H1 (cell line): Measurements from ENCODE around the gene OR52I2. TPM values are rescaled to one million over a fixed set of nuclear protein-coding genes. Genes with fewer than 3 reads are reported as not detected.

Source experiments
- CTCF ChIA-PET: fragments of 300-600 bp; sonication (Branson Sonifier 250); formaldehyde crosslinking; loops from one replicate; lab custom pipeline; 2021; ENCODE audit not compliant: partially characterized antibody; lab: Charles Lee
- POLR2A ChIA-PET: fragments of 300-600 bp; sonication (Branson Sonifier 250); formaldehyde crosslinking; loops from one replicate; lab custom pipeline; 2021; ENCODE audit warnings: inconsistent platforms; ENCODE audit not compliant: partially characterized antibody; lab: Charles Lee
- DNase-seq, 2 experiments: peaks; one replicate each; pipeline versions ENCODE4 v3.0.0 to v3.0.0-alpha.2; 2010 to 2022; ENCODE audit warnings: low spot score in 2 of 2, low read depth in 1 of 2, mixed read lengths in 1 of 2
- FAIRE-seq: peaks from 2 replicates; lab custom pipeline; 2011; peaks lifted over from hg19 to GRCh38; lab: Jason Lieb, UNC
- H2AFZ ChIP-seq: 2 replicates; pipeline ENCODE4 v1.8.1; 2012; ENCODE audit warnings: low read length, inconsistent platforms
- H2AK5ac ChIP-seq: 2 replicates; pipeline ENCODE4 v1.6.1; 2013; ENCODE audit warnings: low read depth, low read length
- H2BK120ac ChIP-seq: replicated peaks from 2 replicates; pipeline ENCODE3; 2013; ENCODE audit warnings: low read depth, low read length, inconsistent platforms
- H2BK12ac ChIP-seq: 2 replicates; pipeline ENCODE4 v1.6.1; 2013; ENCODE audit warnings: low read depth, low read length
- H2BK15ac ChIP-seq: 2 replicates; pipeline ENCODE4 v1.6.1; 2013; ENCODE audit warnings: low read length
- H2BK20ac ChIP-seq: 2 replicates; pipeline ENCODE4 v1.6.1; 2013; ENCODE audit warnings: low read length
- H2BK5ac ChIP-seq: 2 replicates; pipeline ENCODE4 v1.6.1; 2013; ENCODE audit warnings: low read depth, low read length
- H3K14ac ChIP-seq: 2 replicates; pipeline ENCODE4 v1.6.1; 2013; ENCODE audit warnings: inconsistent platforms; ENCODE audit not compliant: insufficient read length
- H3K18ac ChIP-seq: 2 replicates; pipeline ENCODE4 v1.6.1; 2013; ENCODE audit warnings: low read length; ENCODE audit errors: extremely low read depth
- H3K23ac ChIP-seq: 2 replicates; pipeline ENCODE4 v1.6.1; 2013; ENCODE audit warnings: inconsistent platforms; ENCODE audit not compliant: insufficient read length
- H3K23me2 ChIP-seq: 2 replicates; pipeline ENCODE4 v1.6.1; 2013; ENCODE audit warnings: low read depth, low read length
- H3K27ac ChIP-seq: 2 replicates; pipeline ENCODE4 v1.6.1; 2011; ENCODE audit warnings: low read depth, low read length, inconsistent platforms
- H3K27me3 ChIP-seq, 4 experiments: replicated peaks in 1 of 4; 1 replicate in 1 of 4; 2 replicates in 3 of 4; pipeline versions ENCODE4 v1.6.1 to v1.8.1; 2011 to 2013; ENCODE audit warnings: low read length in 3 of 4, mild to moderate bottlenecking in 3 of 4, inconsistent platforms in 2 of 4, mixed read lengths in 2 of 4, moderate library complexity in 1 of 4; ENCODE audit not compliant: control insufficient read depth in 3 of 4, insufficient read depth in 3 of 4; ENCODE audit errors: extremely low read depth in 1 of 4
- H3K36me3 ChIP-seq, 4 experiments: 2 replicates each; pipeline versions ENCODE4 v1.6.1 to v1.8.1; 2011 to 2013; ENCODE audit warnings: mild to moderate bottlenecking in 4 of 4, low read length in 3 of 4, moderate library complexity in 2 of 4, control low read depth in 1 of 4, inconsistent platforms in 1 of 4; ENCODE audit not compliant: insufficient read depth in 4 of 4, control insufficient read depth in 2 of 4
- H3K4ac ChIP-seq: replicated peaks from 2 replicates; pipeline ENCODE3; 2013; ENCODE audit warnings: low read length, low read depth, mixed read lengths, inconsistent platforms; ENCODE audit not compliant: insufficient read length
- H3K4me1 ChIP-seq, 4 experiments: replicated peaks in 1 of 4; 1 replicate in 1 of 4; 2 replicates in 3 of 4; pipeline versions ENCODE4 v1.6.1 to v1.8.1; 2011 to 2013; ENCODE audit warnings: low read length in 3 of 4, inconsistent platforms in 2 of 4, mixed read lengths in 1 of 4; ENCODE audit not compliant: insufficient read depth in 4 of 4, control insufficient read depth in 3 of 4
- H3K4me2 ChIP-seq, 2 experiments: 2 replicates each; pipeline versions ENCODE4 v1.6.1 to v1.8.1; 2011 to 2013; ENCODE audit warnings: low read depth in 2 of 2, low read length in 2 of 2, control low read depth in 1 of 2, inconsistent platforms in 1 of 2, mild to moderate bottlenecking in 1 of 2; ENCODE audit not compliant: insufficient read depth in 1 of 2
- H3K4me3 ChIP-seq, 4 experiments: fragments of 200-600, 300-600 bp in 1 of 4; sonication (generic), shearing (Covaris generic), sonication (Bioruptor Twin) in 1 of 4; 2 replicates each; pipeline versions ENCODE4 v1.5.1 to v1.8.1; 2011 to 2016; ENCODE audit warnings: low read length in 4 of 4, low read depth in 3 of 4, control low read depth in 2 of 4, inconsistent platforms in 2 of 4, mild to moderate bottlenecking in 2 of 4, mixed read lengths in 1 of 4, moderate library complexity in 1 of 4; ENCODE audit not compliant: insufficient read depth in 2 of 4; ENCODE audit errors: extremely low read depth in 1 of 4
- H3K56ac ChIP-seq: replicated peaks from 2 replicates; pipeline ENCODE3; 2013; ENCODE audit warnings: low read depth, mild to moderate bottlenecking, mixed read lengths, low read length, inconsistent platforms; ENCODE audit not compliant: insufficient read length
- H3K79me1 ChIP-seq: 2 replicates; pipeline ENCODE4 v1.6.1; 2013; ENCODE audit warnings: low read depth, low read length, control low read depth
- H3K79me2 ChIP-seq, 2 experiments: 2 replicates each; pipeline versions ENCODE4 v1.6.1 to v1.8.1; 2012 to 2013; ENCODE audit warnings: low read length in 2 of 2, mild to moderate bottlenecking in 2 of 2, inconsistent platforms in 1 of 2; ENCODE audit not compliant: insufficient read depth in 2 of 2, control insufficient read depth in 1 of 2
- H3K9ac ChIP-seq, 4 experiments: replicated peaks in 1 of 4; 1 replicate in 1 of 4; 2 replicates in 3 of 4; pipeline versions ENCODE4 v1.6.1 to v1.8.1; 2011 to 2013; ENCODE audit warnings: low read depth in 3 of 4, low read length in 3 of 4, control low read depth in 2 of 4, mild to moderate bottlenecking in 2 of 4, moderate library complexity in 2 of 4, inconsistent platforms in 1 of 4; ENCODE audit errors: extremely low read depth in 1 of 4
- H3K9me3 ChIP-seq, 2 experiments: 2 replicates each; pipeline versions ENCODE4 v1.6.1 to v1.8.1; 2012 to 2013; ENCODE audit warnings: mild to moderate bottlenecking in 2 of 2, moderate library complexity in 2 of 2, control low read depth in 1 of 2, inconsistent platforms in 1 of 2, low read depth in 1 of 2, low read length in 1 of 2, mixed read lengths in 1 of 2; ENCODE audit not compliant: insufficient read depth in 2 of 2
- H4K20me1 ChIP-seq, 2 experiments: replicated peaks in 1 of 2; 2 replicates each; pipeline versions ENCODE3 to v1.8.1; 2011 to 2013; ENCODE audit warnings: inconsistent platforms in 2 of 2, low read length in 2 of 2, mild to moderate bottlenecking in 1 of 2; ENCODE audit not compliant: insufficient read depth in 2 of 2, control insufficient read depth in 1 of 2
- H4K5ac ChIP-seq: 2 replicates; pipeline ENCODE4 v1.6.1; 2013; ENCODE audit warnings: low read length, low read depth, mixed read lengths, inconsistent platforms; ENCODE audit not compliant: insufficient read length
- H4K8ac ChIP-seq: 2 replicates; pipeline ENCODE4 v1.8.0; 2013; ENCODE audit warnings: mild to moderate bottlenecking, moderate library complexity, low read length, inconsistent platforms; ENCODE audit not compliant: insufficient read depth; ENCODE audit errors: extremely low read depth
- H4K91ac ChIP-seq: replicated peaks from 2 replicates; pipeline ENCODE3; 2013; ENCODE audit warnings: low read length, mixed read lengths, inconsistent platforms; ENCODE audit not compliant: insufficient read length
- ASH2L ChIP-seq: fragments of 200-600, 300-600 bp; sonication (generic); IDR thresholded peaks from one replicate; pipeline ENCODE4 v1.7.1; 2017; ENCODE audit warnings: low read length
- EZH2 ChIP-seq: fragments of 200-600 bp; sonication (generic); IDR thresholded peaks from 2 replicates; pipeline ENCODE4 v1.7.1; 2012; ENCODE audit warnings: low read depth, mild to moderate bottlenecking, moderate library complexity, low read length, inconsistent platforms; ENCODE audit not compliant: severe bottlenecking
- GTF2F1 ChIP-seq: IDR thresholded peaks from 2 replicates; pipeline ENCODE4 v1.6.1; 2012; ENCODE audit warnings: low read depth, low read length, improper control_type of control experiment, borderline replicate concordance
- KDM4A ChIP-seq: IDR thresholded peaks from one replicate; pipeline ENCODE4 v1.7.1; 2012; ENCODE audit warnings: low read depth, mild to moderate bottlenecking, moderate library complexity, low read length, inconsistent platforms; ENCODE audit not compliant: severe bottlenecking
- POLR2A ChIP-seq, 2 experiments: IDR thresholded peaks; 1 replicate in 1 of 2; 2 replicates in 1 of 2; pipeline ENCODE4 v1.6.1; 2011; ENCODE audit warnings: low read depth in 2 of 2, low read length in 2 of 2, mild to moderate bottlenecking in 2 of 2; ENCODE audit errors: control extremely low read depth in 1 of 2
- SAP30 ChIP-seq: fragments of 300-600 bp; sonication (generic); IDR thresholded peaks from 2 replicates; pipeline ENCODE4 v1.7.1; 2012; ENCODE audit warnings: low read length, moderate library complexity, mild to moderate bottlenecking, inconsistent platforms; ENCODE audit not compliant: insufficient read depth, insufficient replicate concordance
- SP1 ChIP-seq: IDR thresholded peaks from 2 replicates; pipeline ENCODE4 v1.6.1; 2011; ENCODE audit warnings: low read depth, low read length
- SP2 ChIP-seq: IDR thresholded peaks from 2 replicates; pipeline ENCODE4 v1.6.1; 2012; ENCODE audit warnings: mild to moderate bottlenecking, low read length, inconsistent platforms
- SRF ChIP-seq: IDR thresholded peaks from 2 replicates; pipeline ENCODE4 v1.6.1; 2011; ENCODE audit warnings: mild to moderate bottlenecking, low read depth, low read length, moderate library complexity
- TAF1 ChIP-seq: IDR thresholded peaks from 2 replicates; pipeline ENCODE4 v1.6.1; 2011; ENCODE audit warnings: mild to moderate bottlenecking, low read depth, low read length
- TAF7 ChIP-seq: optimal IDR thresholded peaks from 2 replicates; pipeline ENCODE3; 2011; ENCODE audit warnings: low read depth, mild to moderate bottlenecking, inconsistent platforms, low read length, moderate library complexity, borderline replicate concordance
- WGBS, 2 experiments: shearing (Covaris generic) in 1 of 2; methylation state at CpG; one replicate each; pipeline versions ENCODE4 v1.1.6 to v1.1.7; 2013 to 2015; ENCODE audit warnings: low lambda C conversion rate in 2 of 2, mixed read lengths in 2 of 2, inconsistent platforms in 1 of 2, low coverage in 1 of 2, missing lambda C conversion rate in 1 of 2; ENCODE audit not compliant: insufficient replicate concordance in 2 of 2, insufficient coverage in 1 of 2, insufficient read length in 1 of 2; ENCODE audit errors: extremely low coverage in 1 of 2, missing lambda C conversion rate in 1 of 2; 5-methylcytosine and 5-hydroxymethylcytosine counted together
- polyA plus RNA-seq, 7 experiments: library from polyadenylated mRNA; depleted of rRNA in 3 of 7; stranded (reverse) in 5 of 7; unstranded in 2 of 7; fragments of >200 nt in 5 of 7; fragments of 200-250 nt in 2 of 7; gene quantifications; 1 replicate in 5 of 7; 2 replicates in 1 of 7; 4 replicates in 1 of 7; pipeline versions ENCODE4 v1.2.1 to v1.2.3, GENCODE V29; 2011 to 2013; ENCODE audit warnings: missing spikeins in 2 of 7, mixed read lengths in 2 of 7
- total RNA-seq: library from RNA; stranded (reverse); fragmentation: NEBNext Ultra II Directional; extraction: Animal tissue kit (Norgen Biotek cat#: 25700); gene quantifications from 2 replicates; pipeline ENCODE4 v1.2.1, GENCODE V29; 2021

OR52I2 gene
- total and polyA plus RNA-seq, 2 of the 8 experiments (the other 6 are each of a cell fraction or from before 2014, with no cell fraction given), result not detected

DNA sequence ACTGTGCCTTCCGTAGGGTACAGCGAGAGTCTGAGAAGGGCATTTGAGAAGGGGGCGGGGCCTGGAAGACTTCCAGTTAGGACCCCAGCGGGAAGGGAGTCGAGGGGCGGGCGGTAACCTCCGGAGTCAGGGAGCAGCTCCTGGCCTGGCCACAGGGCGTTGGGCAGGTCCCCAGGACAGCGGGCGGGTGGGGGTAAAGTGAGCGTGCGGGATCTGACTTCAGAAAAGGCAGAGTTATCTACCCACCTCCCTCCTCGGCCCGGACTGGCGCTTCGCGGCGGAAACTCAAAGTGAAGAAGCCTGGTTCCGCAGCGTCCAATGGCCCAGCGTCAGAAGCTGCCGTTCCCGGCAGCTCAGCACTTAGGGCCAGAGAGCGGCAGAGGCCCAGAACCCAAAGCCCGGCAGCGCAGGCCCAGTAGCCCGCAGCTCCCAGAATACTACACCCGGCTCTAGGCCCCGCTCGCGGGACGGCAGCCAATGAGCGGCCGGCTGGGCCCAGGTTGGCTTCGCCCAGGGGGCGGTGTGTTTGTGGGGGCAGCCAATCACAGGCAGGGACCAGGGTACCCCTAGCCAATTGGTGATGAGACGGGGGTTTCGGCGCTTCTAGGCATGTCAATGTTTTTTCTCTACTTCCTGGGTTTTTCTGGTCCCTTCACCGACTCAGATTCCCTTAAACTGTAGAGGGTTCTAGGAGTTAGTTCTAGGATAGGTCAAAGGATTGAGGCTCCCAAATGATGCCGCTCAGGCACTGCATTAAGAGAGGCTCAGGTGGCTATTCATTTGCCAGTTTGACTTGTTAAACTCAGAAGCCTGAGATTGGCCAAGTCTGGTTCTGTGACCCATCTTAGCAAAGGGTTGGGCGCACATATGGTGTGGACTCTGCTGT lies 26.5 kb downstream of the OR52I2 start, which contains the start of gene TRIM68:
Gene TRIM68, minus strand, starts transcription at position 451 of the 886 bp plus-strand sequence. CDS start 2,727 bp downstream, outside the sequence.
- Histone ChIP-seq H4K91ac (no peak within 1 kb of the TSS), H2BK20ac (no peak within 1 kb of the TSS), H3K27me3 (no peaks in the 10 kb centered on the region), H3K23ac (no peak within 1 kb of the TSS), H3K36me3 (peaks cover 0 to 2% (median 0%) of the 10 kb centered on the region in 4 experiments; a peak in 2 of 8 replicates), H3K14ac (no peak within 1 kb of the TSS), H4K20me1 (no peaks in the 10 kb centered on the region), H3K18ac (no peak within 1 kb of the TSS; the same call in 1 of the 2 replicates), H3K56ac (peak within 1 kb of the TSS; percentile 55), H2BK5ac (peak within 1 kb of the TSS; percentile 73; the same call in 1 of the 2 replicates), H3K79me1 (no peaks in the 10 kb centered on the region), H3K9me3 (no peaks in the 10 kb centered on the region), H3K4me2 (peak within 1 kb of the TSS; percentile 71 to 72), H2AFZ (peak within 1 kb of the TSS; percentile 98), H2BK120ac (no peak within 1 kb of the TSS), H2BK15ac (no peak within 1 kb of the TSS), H3K4ac (peak within 1 kb of the TSS; percentile 73), H2BK12ac (no peak within 1 kb of the TSS), H3K4me3 (peak within 1 kb of the TSS; percentile 52 to 85 (median 70)), H4K8ac (0 out of 2 replicates have a peak within 1 kb of the TSS, but pooled peaks have one; percentile 31), H2AK5ac (no peak within 1 kb of the TSS), H3K4me1 (no peaks in the 10 kb centered on the region; a peak in 1 of 7 replicates), H3K9ac (peak within 1 kb of the TSS; percentile 40 to 68 (median 60); a peak in 5 of 7 replicates), H3K27ac (peak within 1 kb of the TSS; percentile 24; the same call in 1 of the 2 replicates), H4K5ac (peak within 1 kb of the TSS; percentile 90), H3K79me2 (no peaks in the 10 kb centered on the region), H3K23me2 (peaks cover 2% of the 10 kb centered on the region; the same call in 1 of the 2 replicates)
- POLR2A ChIA-PET, result interaction anchor here (1.2 kb wide), 1 partner anchor 9 kb away, joined by 3 read pairs; no protein-coding TSS in a partner anchor
- DNase-seq, result peak; percentile 41 to 92
- WGBS, 2 experiments, result 7% methylated on average over 32 of the region's 43 CpGs; no CpG with 5 or more reads in 1 of the 2 experiments
- CTCF ChIA-PET, result interaction anchor here (0.5 to 1.5 kb wide), 7 partner anchors 19 to 506 kb away, joined by 3 to 4 read pairs (median 3); partner anchors contain the start of gene OR51D1
- FAIRE-seq, result peak; percentile 82
- 0 out of 2 replicates have a peak, but pooled peaks have one; percentile 30 for TF ChIP-seq GTF2F1
- TF ChIP-seq KDM4A, result peak; percentile 86
- TF ChIP-seq SP2, result peak; percentile 55
- TF ChIP-seq EZH2, result no peak
- peak in 1 of 2 experiments; percentile 88; a peak in 2 of 3 replicates for TF ChIP-seq POLR2A (IDR thresholded peaks at IDR 0.05; ENCODE audit: control extremely low read depth in 1 of 2, low read depth in 2 of 2, low read length in 2 of 2)
- peak; percentile 45 for TF ChIP-seq ASH2L
- no peak for TF ChIP-seq SRF
- peak; percentile 44 for TF ChIP-seq TAF7
- TF ChIP-seq TAF1, result peak; percentile 68
- TF ChIP-seq SP1, result peak; percentile 95
- no peak for TF ChIP-seq SAP30
